ENCODE data around the gene TOP1.
A peak's percentile ranks its signal among the peaks of the same experiment; 100 is the strongest.

Gene TOP1

DNA sequence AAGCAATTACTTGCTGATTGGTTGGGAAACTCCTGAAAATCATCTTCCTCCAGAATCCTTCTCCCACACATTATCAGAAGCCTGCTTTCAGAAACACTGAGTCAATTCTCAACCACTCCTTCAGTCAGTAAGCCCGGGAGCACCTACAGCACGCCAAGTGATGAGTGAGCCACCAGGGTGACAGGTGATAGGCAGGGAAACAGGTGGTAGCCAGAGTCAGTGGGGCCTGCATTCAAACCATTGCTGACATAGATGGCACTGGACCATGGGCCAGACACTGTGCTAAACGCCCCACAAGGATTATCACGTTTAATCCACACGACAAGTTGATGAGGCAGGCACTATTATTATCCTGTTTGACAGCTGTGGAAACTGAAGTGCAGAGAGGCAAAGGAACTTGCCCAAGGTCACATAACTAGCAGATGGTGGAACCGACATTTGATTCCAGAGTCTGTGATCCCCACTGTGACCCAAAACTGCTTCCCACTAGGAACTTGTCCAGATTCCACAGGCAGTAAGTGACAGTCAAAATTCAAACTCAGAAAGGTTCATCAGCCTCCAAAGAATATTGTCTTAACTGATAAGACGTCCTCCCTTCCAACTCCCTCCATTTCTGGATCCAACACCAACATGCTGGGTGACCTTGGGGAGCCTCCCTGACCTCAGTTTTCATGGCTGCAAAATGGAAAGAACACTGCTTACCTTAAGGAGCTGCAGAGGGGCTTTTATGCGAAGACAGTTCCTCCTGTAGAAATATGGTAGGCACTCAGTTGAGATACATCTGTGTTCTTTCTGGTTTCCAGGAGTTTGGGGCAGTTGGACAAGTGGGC is 23.9 kb upstream of the TOP1 start:
- no peak for DNase-seq

DNA sequence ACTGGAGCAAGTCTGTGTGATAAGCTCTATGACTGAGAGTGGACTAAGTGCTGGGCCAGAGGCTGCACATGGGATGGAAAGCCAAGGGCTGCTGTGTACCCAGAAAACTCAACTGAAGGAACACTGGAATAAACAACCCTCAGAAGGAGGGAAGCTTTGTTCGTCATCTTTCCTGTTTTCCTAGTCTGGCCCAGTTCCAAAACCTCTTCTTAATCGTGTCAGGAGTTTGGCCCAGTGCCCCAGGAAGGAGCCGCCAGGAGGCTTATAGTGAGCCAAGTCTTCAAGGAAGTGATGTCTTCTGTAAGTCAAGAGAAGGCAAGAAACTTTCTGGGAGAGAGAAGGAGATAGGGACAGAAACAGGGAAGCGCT is 23.3 kb upstream of the TOP1 start:
- DNase-seq: no peak

DNA sequence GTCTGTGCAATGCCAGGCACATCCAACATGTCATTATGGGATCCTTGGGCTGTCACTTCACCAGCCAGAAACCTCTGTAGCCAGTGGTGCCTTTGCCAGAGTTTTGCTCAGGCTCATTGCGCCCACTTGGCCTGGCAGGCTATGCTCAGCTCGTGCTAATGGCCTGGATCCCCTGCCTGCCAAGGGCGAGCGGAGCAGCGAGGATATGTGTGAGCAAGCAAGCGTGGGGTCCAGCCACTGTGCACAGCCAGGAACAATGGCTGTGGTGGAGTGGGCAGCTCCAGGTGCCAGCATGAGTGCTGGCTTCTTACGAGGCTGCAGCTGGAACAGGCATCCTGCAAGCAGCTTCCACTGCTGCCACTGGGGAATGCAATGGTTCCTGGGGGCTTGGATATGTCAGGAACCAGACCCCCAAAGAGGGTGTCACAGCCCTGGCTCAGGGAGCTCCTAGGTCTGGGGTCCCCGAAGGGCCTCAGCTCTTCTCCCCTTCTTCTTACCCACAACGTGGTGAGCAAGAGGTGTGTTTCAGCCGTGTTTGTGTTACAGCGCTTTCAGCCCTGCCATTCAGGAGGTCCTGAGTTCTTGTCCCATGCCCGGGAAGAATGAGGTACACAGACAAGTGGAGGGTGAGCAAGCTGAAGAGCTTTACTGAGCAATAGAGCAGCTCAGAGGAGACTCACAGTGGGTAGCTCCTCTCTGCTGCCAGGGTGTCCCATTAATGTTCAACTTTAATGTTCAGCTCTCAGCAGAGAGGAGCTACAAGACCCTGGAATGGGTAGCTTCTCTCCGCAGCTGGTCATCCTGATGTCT is 22.3 kb upstream of the TOP1 start:
- no peak for DNase-seq

DNA sequence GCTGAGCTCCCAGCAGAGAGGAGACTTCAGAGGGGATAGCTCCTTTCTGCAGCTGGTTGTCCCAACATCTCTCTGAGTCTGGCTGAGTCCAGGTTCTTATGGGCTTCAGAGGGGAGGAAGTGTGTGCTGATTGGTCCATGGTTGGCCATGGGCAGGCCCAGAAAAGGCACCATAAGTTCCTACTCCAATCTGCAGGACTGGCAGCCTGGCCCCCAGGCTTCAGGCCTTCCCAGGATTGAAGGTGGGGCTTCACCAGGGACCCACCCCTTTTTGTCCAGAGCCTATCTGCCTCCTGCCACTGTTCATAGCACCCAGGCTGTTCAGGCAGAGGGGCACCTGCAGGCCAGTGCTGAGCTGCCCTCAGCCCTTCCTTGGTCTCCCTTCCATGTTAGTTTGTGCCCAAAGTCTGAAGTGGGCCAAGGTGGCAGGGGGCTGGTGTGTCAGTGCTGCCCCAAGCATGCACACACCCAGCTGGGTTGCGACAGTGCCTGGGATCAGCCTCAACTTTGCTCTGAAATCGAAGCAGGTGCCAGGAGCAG is 21.6 kb upstream of the TOP1 start:
- DNase-seq: no peak

DNA sequence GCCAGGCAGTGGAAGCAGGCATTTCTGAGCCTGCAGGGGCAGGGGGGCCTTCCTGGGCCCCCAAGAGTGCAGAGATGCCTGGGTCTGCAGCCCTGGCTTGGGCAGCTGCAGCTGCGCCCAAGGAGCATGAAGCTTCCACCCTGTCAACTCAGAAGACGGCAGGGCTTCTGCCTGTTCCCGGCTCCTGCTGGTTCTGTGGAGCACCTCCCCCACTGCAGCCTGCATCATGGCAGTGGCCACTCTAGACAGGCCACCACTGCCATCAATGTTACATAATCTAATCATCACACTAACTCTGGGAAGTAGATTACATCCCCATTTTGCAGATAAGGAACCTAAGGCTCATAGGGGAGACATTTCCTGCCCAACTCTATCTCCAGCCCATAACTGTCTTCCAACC is 21.1 kb upstream of the TOP1 start:
- DNase-seq: no peak

DNA sequence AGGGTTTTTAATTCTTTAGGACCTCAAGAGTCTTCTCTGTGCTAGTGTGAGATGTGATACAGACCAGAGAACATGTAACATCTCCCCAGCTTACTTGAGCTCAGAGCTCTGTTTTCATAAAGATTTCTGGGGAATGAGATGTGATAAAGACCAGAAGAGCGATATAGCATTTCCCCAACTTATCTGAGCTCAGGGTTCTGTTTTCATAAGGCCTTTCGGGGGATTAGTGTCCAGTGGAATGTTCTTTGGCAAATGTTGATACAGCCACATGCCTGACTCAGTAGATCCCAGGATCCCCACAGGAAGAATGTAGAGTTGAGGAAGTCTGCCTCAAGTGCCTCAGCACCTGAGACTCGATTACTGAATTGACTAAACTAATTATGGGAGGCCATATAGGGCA is 18.7 kb upstream of the TOP1 start:
- DNase-seq: no peak

DNA sequence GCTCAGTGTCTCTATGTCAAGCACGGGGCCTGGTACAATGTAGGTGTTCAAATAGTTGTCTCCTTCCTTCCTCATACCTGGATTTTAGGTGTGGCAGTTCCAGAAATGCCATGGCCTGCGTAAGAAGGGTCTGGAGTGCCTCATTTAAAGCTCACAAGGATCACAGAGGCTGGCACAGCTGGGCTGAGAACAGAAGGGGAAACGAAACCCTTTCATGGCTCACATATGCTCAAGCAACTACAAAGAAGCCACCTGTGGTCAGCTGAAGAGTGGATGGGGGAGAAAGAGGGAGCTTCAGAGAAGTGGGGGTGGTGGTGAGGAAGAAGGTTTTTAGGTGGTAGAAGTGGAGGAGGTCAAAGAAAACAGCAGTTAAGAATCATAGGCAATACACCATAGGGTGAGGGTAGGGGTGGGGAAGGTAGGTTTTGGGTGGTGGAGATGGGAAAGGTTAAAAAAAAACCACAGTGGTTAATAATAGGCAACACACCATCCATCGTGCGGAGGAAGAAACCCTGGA is 17.0 kb upstream of the TOP1 start:
- DNase-seq: no peak

DNA sequence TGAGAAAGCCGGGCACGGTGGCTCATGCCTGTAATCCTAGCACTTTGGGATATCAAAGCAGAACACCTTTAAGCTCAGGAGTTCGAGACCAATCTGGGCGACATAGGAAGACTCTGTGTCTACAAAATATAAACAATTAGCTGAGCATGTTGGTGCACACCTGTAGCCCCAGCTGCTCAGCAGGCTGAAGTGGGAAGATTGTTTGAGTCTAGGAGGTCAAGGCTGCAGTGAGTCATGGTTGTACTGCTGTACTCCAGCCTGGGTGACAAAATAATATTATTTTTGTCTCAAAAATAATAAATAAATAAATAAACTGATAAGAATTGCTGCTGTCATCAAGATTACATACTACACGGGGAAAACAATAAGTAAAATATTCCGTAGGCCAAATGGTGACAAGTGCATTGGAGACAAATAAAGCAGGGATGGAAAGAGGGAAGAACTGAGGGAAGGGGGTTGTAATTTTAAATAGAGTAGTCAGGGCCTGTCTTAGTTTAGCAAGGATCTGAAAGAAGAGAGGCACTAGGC is 14.0 kb upstream of the TOP1 start:
- DNase-seq: no peak

DNA sequence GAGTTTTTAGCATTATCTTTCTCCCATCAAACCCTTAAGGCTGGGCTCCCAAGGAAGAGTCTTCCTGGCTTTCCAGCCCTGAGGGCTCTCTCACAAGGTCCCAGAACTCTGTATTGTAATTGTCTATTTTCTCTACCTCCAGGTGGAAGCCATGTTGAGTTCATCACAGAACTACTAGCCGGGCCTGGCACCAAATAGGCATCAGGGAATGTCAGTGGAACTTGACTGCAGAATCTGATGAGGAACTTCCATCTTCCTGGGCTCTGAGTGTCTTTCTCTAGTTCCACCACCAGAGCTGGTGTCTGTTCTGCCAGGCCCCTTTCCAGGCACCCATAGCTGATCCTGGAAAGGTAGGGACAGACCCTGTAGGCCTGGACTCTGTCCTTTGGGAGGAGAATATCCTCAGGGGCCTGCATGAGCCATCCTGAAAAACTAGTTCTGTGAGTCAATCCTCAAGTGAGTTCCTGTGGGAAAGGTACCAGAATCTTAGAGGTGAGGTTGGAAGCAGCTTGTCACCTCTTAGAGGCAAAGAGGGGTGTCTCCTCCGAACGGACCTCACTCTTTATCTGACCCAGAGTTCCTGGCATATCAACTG is 11.1 kb upstream of the TOP1 start:
- DNase-seq: no peak

DNA sequence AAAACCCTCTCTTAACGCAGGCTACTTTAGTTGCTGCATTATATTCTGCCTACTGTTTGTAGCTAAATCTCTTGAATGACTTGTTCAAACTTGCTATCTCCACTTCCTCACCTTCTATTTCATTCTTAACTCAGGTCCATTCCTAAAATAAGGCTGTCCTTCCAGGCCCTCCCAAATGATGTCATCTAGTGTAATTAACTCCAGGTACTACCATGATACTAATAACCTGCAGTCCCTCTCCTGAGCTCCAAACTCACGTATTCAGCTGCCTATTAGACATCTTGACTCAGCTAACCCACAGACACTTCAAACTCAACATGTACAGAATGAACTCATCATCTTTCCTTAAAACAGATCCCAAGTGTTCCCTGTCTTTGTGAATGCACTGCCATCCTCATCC is 10.5 kb upstream of the TOP1 start:
- no peak for DNase-seq

DNA sequence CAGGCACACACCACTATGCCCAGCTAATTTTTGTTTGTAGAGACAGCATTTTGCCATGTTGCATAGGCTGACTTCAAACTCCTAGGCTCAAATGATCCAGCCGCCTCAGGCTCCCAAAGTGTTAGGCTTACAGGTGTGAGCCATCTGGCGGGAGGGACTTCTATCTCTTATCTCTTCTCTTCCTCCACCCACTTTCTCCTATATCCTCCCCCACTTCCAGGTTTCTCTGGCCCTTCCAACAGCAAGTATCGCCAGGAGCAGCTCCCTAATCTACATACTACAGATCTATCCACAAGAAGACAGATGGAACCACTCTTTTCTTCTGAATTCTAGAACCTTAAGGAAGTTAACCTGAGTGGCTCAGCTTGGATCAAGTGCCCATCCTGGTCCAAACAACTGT is 5.1 kb upstream of the TOP1 start:
- no peak for DNase-seq

DNA sequence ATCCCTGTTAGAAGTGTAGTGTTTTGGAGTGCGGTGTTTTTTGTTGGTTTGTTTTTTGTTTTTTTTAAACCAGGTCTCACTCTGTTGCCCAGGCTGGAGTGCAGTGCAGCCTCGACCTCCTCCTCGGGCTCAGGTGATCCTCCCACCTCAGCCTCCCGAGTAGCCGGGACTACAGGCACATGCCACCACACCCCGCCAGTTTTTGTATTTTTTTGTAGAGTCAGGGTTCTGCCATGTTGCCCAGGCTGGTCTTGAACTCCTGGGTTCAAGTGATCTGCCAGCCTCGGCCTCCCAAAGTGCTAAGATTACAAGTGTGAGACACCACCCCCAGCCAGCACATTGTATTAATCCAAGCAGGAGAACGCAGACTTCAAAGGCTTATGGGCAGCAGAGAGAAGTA is 1.3 kb upstream of the TOP1 start:
- DNase-seq: no peak

DNA sequence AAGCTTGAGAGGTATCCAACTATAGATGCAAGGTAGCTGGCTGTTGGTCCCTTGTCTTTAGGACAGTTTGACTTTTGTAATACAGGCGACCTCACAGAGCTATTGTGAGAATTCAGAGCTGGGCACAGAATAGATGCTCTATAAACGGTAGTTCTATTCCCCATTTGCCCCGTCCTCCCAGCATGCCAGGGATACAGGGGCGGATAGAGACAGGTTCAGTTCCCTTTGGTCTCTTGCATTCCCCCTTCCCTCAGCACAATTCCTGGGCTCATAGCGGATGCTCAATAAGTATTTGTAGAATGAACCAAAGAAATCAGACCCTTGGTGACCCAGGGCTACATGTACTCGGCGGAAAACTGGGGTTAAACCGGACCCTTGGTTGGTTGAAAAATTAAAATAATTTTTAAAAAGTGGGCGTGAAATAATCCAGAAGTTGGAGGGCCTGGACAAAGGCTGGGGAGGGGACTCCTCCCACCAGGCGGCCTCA is 707 bp upstream of the TOP1 start:
- no peak for DNase-seq

DNA sequence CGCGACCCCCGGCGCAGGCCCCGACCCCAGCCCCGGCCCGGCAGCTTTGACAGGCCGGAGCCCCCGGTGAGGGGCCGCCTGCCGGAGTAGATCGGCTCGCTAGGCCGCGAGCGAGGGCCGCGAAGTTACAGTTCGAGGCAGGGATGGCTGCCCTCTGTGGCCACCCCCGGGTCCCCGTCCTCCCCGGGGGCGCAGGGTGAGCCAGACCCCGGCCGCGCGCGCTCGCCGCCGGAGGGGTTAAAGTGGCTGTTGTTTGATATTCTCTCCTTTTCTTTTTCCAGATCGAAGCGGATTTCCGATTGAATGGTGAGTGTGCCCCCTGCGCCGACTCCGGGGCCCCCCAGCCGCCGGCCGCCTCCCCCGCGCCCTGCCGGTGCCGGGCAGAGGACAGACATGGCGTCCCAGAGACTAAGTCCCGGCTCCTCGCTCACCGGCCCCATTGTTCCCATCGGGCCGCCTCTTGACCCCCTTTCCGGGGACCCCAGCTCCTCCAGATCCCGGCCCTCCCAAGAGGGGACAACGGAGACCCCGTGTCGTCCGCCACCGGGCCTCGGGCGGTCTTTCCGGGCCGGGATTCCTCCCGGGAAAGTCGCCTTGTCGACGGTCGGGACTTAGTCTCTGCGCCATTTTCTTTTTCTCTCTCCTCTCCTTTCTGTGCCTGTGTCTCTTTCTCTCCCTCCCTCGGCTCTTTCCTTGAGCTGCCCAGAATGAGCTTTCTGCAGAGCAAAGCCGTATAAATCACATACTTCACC is 704 bp downstream of the TOP1 start:
- peak; percentile 63 for DNase-seq

DNA sequence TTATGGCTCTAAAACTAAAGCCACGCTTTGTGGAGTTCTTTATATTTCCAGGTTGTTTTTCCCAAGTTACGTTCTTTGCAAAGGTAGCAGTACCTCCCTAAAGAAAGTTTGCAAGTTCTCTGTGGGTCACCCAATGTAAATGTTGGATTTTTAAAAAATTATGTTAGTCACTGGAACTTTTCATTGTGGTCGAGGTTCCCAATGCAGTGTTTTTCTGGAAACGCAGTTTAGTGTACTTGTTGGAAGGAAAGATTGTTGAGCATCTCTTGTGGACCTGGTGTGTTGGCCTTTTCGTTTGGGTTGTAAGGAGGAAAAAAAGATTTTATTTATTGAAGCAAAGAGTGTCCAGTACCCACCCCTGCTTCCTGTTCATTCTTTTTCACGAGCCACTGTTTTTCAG is 1.4 kb downstream of the TOP1 start:
- DNase-seq: no peak

DNA sequence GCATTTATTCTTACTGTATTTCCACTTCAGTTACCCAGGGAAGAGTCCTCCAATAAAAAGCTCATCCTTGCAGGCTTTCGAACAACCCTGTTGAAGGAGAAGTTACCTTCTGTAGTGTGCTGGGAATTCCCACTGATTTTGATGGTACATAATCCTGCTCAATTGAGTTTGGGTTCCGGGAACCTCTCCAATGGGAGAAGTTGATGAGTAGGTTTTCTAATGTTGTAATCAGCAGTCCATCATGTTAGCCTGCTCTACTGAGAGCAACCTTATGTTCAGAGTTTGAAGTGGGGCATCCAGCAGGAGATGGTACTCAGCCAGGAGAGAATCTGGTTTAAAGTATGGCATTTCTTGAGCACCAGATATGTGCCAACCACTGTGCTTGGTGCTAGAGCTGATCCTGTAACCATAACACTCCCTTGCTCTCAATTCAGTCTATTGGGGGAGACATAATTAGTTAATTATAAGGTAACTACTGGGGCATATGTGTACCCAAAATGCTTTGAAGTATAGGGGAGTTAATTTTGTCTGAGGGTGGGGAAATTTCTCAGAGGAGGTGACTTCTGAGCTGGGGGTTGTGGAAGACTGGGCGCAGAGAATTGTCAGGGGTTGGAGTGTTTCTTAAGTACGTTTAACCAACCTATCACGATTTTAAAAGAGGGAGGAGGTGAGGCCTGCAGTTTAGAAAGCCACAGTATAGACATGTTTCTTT is 2.1 kb downstream of the TOP1 start:
- DNase-seq: no peak

DNA sequence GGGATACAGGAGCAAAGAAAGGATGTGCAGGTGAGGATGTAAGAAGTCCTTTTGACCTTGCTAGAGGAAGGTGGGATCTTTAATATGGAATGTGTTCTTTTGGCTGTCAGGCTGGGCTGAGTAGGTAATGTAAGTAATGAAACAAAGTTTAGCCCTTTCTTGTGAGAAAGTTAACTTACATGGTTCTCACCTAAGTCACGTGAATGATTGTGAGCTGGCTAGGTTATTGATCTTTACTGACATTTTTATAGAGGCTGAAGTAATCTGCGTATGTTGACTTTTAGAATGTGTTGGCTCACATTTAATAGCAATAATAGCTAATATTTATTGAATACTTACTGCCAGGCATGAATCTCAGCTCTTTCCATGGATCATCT is 2.6 kb downstream of the TOP1 start:
- no peak for DNase-seq

DNA sequence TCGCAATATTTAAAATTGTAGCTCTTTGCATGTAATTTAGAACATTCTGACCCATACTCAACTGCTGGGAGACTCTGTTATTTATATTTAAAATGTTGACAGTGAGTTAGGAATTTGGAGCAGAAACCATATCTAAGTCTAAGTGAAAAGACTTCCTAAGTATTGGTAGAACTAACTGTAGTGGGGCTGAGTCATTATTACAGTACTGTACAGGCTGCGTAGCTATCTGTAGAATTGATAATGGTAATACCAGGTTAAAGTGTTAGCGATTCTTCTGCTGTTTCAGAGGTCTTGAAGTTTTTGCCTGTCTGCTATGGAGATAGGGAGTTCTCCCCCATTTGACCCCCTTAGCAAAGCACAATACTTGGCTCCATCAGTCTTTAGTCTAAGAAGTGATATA is 3.6 kb downstream of the TOP1 start:
- DNase-seq: no peak

DNA sequence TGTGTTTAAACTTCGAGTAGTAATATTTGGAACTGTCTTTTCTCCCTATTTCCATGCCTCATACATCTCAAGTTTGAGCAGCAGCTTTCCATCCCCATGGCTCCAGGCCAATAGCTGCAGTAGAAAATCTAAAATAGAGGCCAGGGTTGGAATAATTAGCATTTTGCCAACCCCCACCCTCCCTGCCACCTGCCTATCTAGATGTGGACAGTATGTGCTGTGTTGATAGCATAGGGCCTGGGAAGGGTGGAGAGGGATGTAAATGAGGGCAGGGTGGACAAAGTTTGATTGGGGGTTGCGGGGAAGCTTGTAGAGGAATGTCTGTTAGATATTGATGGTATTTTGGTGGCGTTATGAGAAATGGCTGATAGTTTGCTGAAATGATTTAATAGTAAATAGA is 5.6 kb downstream of the TOP1 start:
- no peak for DNase-seq

DNA sequence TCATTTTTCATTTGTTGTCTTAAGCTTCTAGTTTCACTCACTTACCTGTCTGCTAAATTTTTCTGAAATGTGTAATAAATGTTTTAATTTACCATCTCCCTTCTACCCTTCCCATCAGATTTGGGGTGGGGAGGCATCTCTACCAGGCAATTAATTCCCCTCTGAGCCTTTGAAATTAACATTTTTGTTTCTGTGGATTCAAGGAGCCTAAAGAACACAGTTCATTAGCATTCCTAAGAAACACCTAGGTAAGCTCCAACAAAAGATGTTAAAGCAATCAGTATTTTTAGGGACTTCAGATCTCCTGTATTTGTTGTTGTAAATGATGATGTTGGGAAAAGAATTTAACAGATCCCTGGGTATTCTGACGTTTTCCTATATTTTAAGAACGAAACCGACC is 6.6 kb downstream of the TOP1 start:
- no peak for DNase-seq

DNA sequence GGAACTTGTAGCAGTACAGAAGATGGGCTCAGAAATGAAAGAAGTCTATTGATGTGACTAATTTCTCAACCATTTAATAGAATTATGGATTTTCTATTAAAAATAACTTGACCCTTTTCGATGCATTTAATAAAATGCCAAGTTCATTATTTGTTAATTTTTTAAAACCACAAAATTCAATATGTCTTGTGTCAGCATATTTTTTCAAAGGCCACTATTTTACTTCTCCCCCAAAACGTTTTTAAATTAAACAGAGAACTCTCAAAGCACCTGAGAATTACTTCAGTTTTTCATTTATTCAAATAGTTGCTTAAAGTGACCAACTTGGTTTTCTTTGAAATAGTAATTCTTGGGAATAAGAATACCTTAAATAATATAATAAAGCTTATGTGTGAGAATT is 8.6 kb downstream of the TOP1 start:
- DNase-seq: no peak
